SK-N-SH (cell line): ENCODE data around the gene OR10H2. TPM values are rescaled to one million over a fixed set of nuclear protein-coding genes. Genes with fewer than 3 reads are reported as not detected.

Experiments
- CTCF ChIA-PET: fragments of 300-600, 350-600 bp; formaldehyde crosslinking; extraction: SDS; loops from one replicate; lab custom pipeline; 2021; lab: Yijun Ruan, JAX
- POLR2A ChIA-PET: fragments of 350-600 bp; sonication (Branson Sonifier 250); formaldehyde crosslinking; extraction: SDS; loops from one replicate; lab custom pipeline; 2020; ENCODE audit warnings: antibody characterized with exemption, inconsistent platforms; lab: Yijun Ruan, JAX
- DNase-seq: peaks from one replicate; pipeline ENCODE4 v3.0.0; 2012
- H2AFZ ChIP-seq: fragments of 200-600 bp; sonication (generic); 2 replicates; pipeline ENCODE4 v1.8.1; 2016; ENCODE audit warnings: antibody characterized with exemption, mild to moderate bottlenecking, low read depth
- H3F3A ChIP-seq: fragments of 200-600 bp; sonication (generic); replicated peaks from 2 replicates; pipeline ENCODE3; 2016; ENCODE audit warnings: antibody characterized with exemption, mild to moderate bottlenecking; ENCODE audit not compliant: insufficient read depth
- H3K27ac ChIP-seq, 2 experiments: fragments of 200-500 bp in 1 of 2; fragments of 200-600 bp in 1 of 2; sonication (Bioruptor generic) in 1 of 2; sonication (generic), shearing (Covaris generic) in 1 of 2; 2 replicates each; pipeline versions ENCODE4 v1.5.1 to v1.6.1; 2014 to 2016; ENCODE audit warnings: low read depth in 2 of 2, inconsistent platforms in 1 of 2, low read length in 1 of 2, mild to moderate bottlenecking in 1 of 2, mixed read lengths in 1 of 2
- H3K27me3 ChIP-seq: fragments of 200-600 bp; sonication (generic), shearing (Covaris generic); 2 replicates; pipeline ENCODE4 v1.6.1; 2016; ENCODE audit warnings: mixed run types; ENCODE audit not compliant: insufficient read depth
- H3K36me3 ChIP-seq, 2 experiments: fragments of 200-500 bp in 1 of 2; fragments of 200-600 bp in 1 of 2; sonication (Bioruptor generic) in 1 of 2; sonication (generic) in 1 of 2; replicated peaks in 1 of 2; 2 replicates each; pipeline versions ENCODE3 to v1.5.1; 2014 to 2016; ENCODE audit warnings: low read length in 1 of 2, mild to moderate bottlenecking in 1 of 2; ENCODE audit not compliant: insufficient read depth in 2 of 2, control insufficient read depth in 1 of 2
- H3K4me1 ChIP-seq, 2 experiments: fragments of 200-500 bp in 1 of 2; fragments of 200-600 bp in 1 of 2; sonication (Bioruptor generic) in 1 of 2; sonication (generic), shearing (Covaris generic) in 1 of 2; 2 replicates each; pipeline versions ENCODE4 v1.5.1 to v1.6.1; 2014 to 2016; ENCODE audit warnings: low read depth in 1 of 2, low read length in 1 of 2, mixed run types in 1 of 2; ENCODE audit not compliant: insufficient read depth in 2 of 2, control insufficient read depth in 1 of 2
- H3K4me2 ChIP-seq: fragments of 200-600 bp; sonication (generic), shearing (Covaris generic); 2 replicates; pipeline ENCODE4 v1.6.1; 2017; ENCODE audit warnings: mixed run types
- H3K4me3 ChIP-seq, 2 experiments: fragments of 200-500 bp in 1 of 2; fragments of 200-600 bp in 1 of 2; sonication (Bioruptor generic) in 1 of 2; sonication (generic), shearing (Covaris generic) in 1 of 2; 2 replicates each; pipeline versions ENCODE4 v1.5.1 to v1.8.1; 2014 to 2016; ENCODE audit warnings: low read depth in 2 of 2, inconsistent platforms in 1 of 2, low read length in 1 of 2, mild to moderate bottlenecking in 1 of 2, mixed read lengths in 1 of 2, moderate library complexity in 1 of 2
- H3K79me2 ChIP-seq: fragments of 200-600 bp; sonication (generic); 2 replicates; pipeline ENCODE4 v1.8.1; 2017; ENCODE audit warnings: mild to moderate bottlenecking; ENCODE audit not compliant: insufficient read depth
- H3K9ac ChIP-seq: fragments of 200-600 bp; sonication (generic); 2 replicates; pipeline ENCODE4 v1.6.1; 2017; ENCODE audit warnings: mixed run types
- H3K9me2 ChIP-seq: fragments of 200-600 bp; sonication (generic); 2 replicates; pipeline ENCODE4 v1.6.1; 2017; ENCODE audit warnings: mixed run types
- H3K9me3 ChIP-seq: fragments of 200-600 bp; sonication (generic); 2 replicates; pipeline ENCODE4 v1.6.1; 2017; ENCODE audit warnings: mixed run types, mild to moderate bottlenecking, moderate library complexity
- H4K20me1 ChIP-seq: fragments of 200-600 bp; sonication (generic); 2 replicates; pipeline ENCODE4 v1.6.1; 2017; ENCODE audit warnings: mild to moderate bottlenecking, mixed run types; ENCODE audit not compliant: insufficient read depth
- CHD2 ChIP-seq: fragments of 150-350 bp; IDR thresholded peaks from 2 replicates; pipeline ENCODE4 v1.6.1; 2018; ENCODE audit warnings: low read length; ENCODE audit not compliant: partially characterized antibody
- ELF1 ChIP-seq: IDR thresholded peaks from 2 replicates; pipeline ENCODE4 v1.4.0; 2012
- EP300 ChIP-seq, 2 experiments: IDR thresholded peaks; 2 replicates each; pipeline versions ENCODE4 v1.4.0 to v1.6.1; 2012; ENCODE audit warnings: borderline replicate concordance in 1 of 2, low read depth in 1 of 2, low read length in 1 of 2
- EZH2phosphoT487 ChIP-seq: fragments of 200-600 bp; sonication (generic); IDR thresholded peaks from 2 replicates; pipeline ENCODE4 v1.6.1; 2017; ENCODE audit warnings: low read depth, mixed run types, mild to moderate bottlenecking, antibody characterized with exemption, moderate library complexity, borderline replicate concordance
- FOSL2 ChIP-seq: IDR thresholded peaks from 2 replicates; pipeline ENCODE4 v1.4.0; 2012; ENCODE audit warnings: low read depth, mild to moderate bottlenecking, moderate library complexity, borderline replicate concordance
- FOXM1 ChIP-seq: IDR thresholded peaks from 2 replicates; pipeline ENCODE4 v1.4.0; 2012; ENCODE audit warnings: low read depth, mild to moderate bottlenecking
- GATA2 ChIP-seq: sonication (generic); formaldehyde crosslinking; IDR thresholded peaks from 2 replicates; pipeline ENCODE4 v1.5.0; 2020; ENCODE audit warnings: mild to moderate bottlenecking, missing genetic modification reagents
- JUND ChIP-seq: IDR thresholded peaks from 2 replicates; pipeline ENCODE4 v1.4.0; 2012
- MEF2A ChIP-seq: IDR thresholded peaks from 2 replicates; pipeline ENCODE4 v1.4.0; 2012; ENCODE audit warnings: low read depth, borderline replicate concordance
- POLR2AphosphoS5 ChIP-seq: IDR thresholded peaks from 2 replicates; pipeline ENCODE4 v1.6.1; 2012; ENCODE audit warnings: low read depth, low read length
- RAD21 ChIP-seq: IDR thresholded peaks from 2 replicates; pipeline ENCODE4 v1.6.1; 2012; ENCODE audit warnings: mild to moderate bottlenecking, low read length
- RCOR1 ChIP-seq: fragments of 150-350 bp; IDR thresholded peaks from 2 replicates; pipeline ENCODE4 v1.6.1; 2017; ENCODE audit warnings: antibody characterized with exemption, low read length
- RFX5 ChIP-seq: IDR thresholded peaks from 2 replicates; pipeline ENCODE4 v1.6.1; 2012; ENCODE audit warnings: mild to moderate bottlenecking, improper control_type of control experiment, low read length
- SIN3A ChIP-seq: IDR thresholded peaks from 2 replicates; pipeline ENCODE4 v1.6.1; 2012; ENCODE audit warnings: low read depth, mild to moderate bottlenecking, low read length, moderate library complexity, borderline replicate concordance
- SMC3 ChIP-seq: IDR thresholded peaks from 2 replicates; pipeline ENCODE4 v1.6.1; 2012; ENCODE audit warnings: low read depth, low read length, improper control_type of control experiment
- TAF1 ChIP-seq: IDR thresholded peaks from 2 replicates; pipeline ENCODE4 v1.6.1; 2012; ENCODE audit warnings: low read depth, mild to moderate bottlenecking, low read length, moderate library complexity, borderline replicate concordance
- TCF12 ChIP-seq: IDR thresholded peaks from 2 replicates; pipeline ENCODE4 v1.4.0; 2012
- TEAD4 ChIP-seq: IDR thresholded peaks from 2 replicates; pipeline ENCODE4 v1.4.0; 2012; ENCODE audit warnings: mild to moderate bottlenecking, borderline replicate concordance; ENCODE audit not compliant: insufficient read depth
- YY1 ChIP-seq: IDR thresholded peaks from 2 replicates; pipeline ENCODE4 v1.4.0; 2012; ENCODE audit warnings: low read depth, mild to moderate bottlenecking
- WGBS: methylation state at CpG from one replicate; pipeline ENCODE4 v1.1.6; 2017; ENCODE audit warnings: low lambda C conversion rate; 5-methylcytosine and 5-hydroxymethylcytosine counted together
- polyA plus RNA-seq, 3 experiments: library from polyadenylated mRNA; depleted of rRNA; stranded (reverse); fragments of >200 nt; gene quantifications; 2 replicates each; pipeline ENCODE4 v1.2.3, GENCODE V29; 2012
- TF ChIP-seq, protein P1 (sequence below): IDR thresholded peaks from 2 replicates; pipeline ENCODE4; 2012
- TF ChIP-seq, protein P2 (sequence below): fragments of 150-350 bp; IDR thresholded peaks from 2 replicates; pipeline ENCODE4 v1.6.1; 2017; ENCODE audit warnings: antibody characterized with exemption, low read length, low read depth, borderline replicate concordance
- TF ChIP-seq, protein P3 (sequence below): fragments of 200-600 bp; sonication (generic); IDR thresholded peaks from 2 replicates; pipeline ENCODE4 v1.6.1; 2017; ENCODE audit warnings: antibody characterized with exemption, mild to moderate bottlenecking, moderate library complexity
- TF ChIP-seq, protein P4 (sequence below): IDR thresholded peaks from 2 replicates; pipeline ENCODE4 v1.4.0; 2012; ENCODE audit warnings: low read depth, borderline replicate concordance
- TF ChIP-seq, protein P5 (sequence below): IDR thresholded peaks from 2 replicates; pipeline ENCODE4 v1.4.0; 2012; ENCODE audit warnings: low read depth
- TF ChIP-seq, protein P6 (sequence below): fragments of 150-350 bp; IDR thresholded peaks from 2 replicates; pipeline ENCODE4 v1.6.1; 2016; ENCODE audit warnings: mild to moderate bottlenecking, low read depth, low read length

The OR10H2 gene
- polyA plus RNA-seq, 1 of the 3 experiments (the other 2 are of a cell fraction), result not detected

DNA sequence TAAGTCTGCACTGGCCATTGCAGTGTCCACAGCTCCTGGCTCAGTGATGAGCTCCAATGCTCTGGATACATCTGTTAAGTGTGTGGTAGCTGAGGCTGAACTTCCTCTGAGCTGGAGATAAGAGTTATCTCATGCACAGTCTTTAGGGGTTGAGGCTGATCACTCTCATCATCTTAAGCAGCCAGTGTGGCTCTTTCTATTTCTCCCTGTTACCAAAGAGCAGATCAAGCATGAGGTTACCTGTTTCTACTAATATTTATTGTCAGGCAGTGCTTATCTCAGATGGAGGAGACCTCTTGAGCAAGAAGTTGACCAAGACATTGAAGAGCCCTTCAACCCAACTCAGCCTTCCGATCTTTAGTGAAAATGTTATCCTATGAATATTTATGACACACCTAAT is 6.6 kb upstream of the OR10H2 start (continued):
- no peak for TF ChIP-seq TAF1
- no peak for TF ChIP-seq YY1
- no peak for TF ChIP-seq RFX5
- TF ChIP-seq MEF2A, result no peak
- no peak for TF ChIP-seq ELF1
- TF ChIP-seq, protein P1, sequence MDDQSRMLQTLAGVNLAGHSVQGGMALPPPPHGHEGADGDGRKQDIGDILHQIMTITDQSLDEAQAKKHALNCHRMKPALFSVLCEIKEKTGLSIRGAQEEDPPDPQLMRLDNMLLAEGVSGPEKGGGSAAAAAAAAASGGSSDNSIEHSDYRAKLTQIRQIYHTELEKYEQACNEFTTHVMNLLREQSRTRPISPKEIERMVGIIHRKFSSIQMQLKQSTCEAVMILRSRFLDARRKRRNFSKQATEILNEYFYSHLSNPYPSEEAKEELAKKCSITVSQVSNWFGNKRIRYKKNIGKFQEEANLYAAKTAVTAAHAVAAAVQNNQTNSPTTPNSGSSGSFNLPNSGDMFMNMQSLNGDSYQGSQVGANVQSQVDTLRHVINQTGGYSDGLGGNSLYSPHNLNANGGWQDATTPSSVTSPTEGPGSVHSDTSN, result no peak
- TF ChIP-seq RCOR1, result no peak
- no peak for TF ChIP-seq SMC3
- TF ChIP-seq SIN3A, result no peak
- TF ChIP-seq JUND, result no peak
- no peak for TF ChIP-seq RAD21
- no peak for TF ChIP-seq TEAD4

DNA sequence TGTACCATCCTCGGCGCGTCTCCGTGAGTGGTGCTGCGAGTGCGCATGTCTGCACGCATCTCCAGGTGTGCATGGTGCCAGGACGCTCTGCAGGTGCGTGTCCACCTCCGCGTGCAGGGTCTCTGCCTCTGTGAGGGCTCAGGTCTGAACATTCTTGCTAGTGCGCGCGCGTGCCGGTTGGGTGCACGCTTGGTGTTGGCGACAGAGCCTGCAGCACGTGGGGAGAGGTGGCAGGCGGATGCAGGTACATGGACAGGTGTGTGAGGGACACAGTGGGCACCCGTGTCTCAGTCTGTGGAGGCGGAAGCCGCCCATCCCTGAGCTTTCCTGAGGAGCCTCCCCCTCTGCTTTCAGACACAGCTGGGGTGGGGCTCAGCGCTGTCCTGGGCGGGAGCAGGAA is 4.9 kb upstream of the OR10H2 start:
- no peak for DNase-seq
- Histone ChIP-seq H3K9me3 (no peaks in the 10 kb centered on the region), H3F3A (no peaks in the 10 kb centered on the region), H3K27ac (no peak overlapping the region), H3K36me3 (no peaks in the 10 kb centered on the region), H3K4me3 (no peak overlapping the region), H3K27me3 (no peaks in the 10 kb centered on the region), H3K4me1 (no peaks in the 10 kb centered on the region), H3K79me2 (no peaks in the 10 kb centered on the region), H3K9me2 (no peaks in the 10 kb centered on the region), H2AFZ (no peak overlapping the region), H3K4me2 (no peak overlapping the region), H4K20me1 (no peaks in the 10 kb centered on the region), H3K9ac (no peak overlapping the region)
- TF ChIP-seq TCF12 (no peak), EP300 (IDR thresholded peaks at IDR 0.05; ENCODE audit: borderline replicate concordance in 1 of 2, low read depth in 1 of 2, low read length in 1 of 2) (no peak), FOXM1 (no peak), TAF1 (no peak), ELF1 (no peak), GATA2 (no peak), TEAD4 (no peak), RCOR1 (no peak), POLR2AphosphoS5 (no peak), EZH2phosphoT487 (no peak), SMC3 (no peak), CHD2 (no peak), FOSL2 (no peak)
- TF ChIP-seq, protein P2, sequence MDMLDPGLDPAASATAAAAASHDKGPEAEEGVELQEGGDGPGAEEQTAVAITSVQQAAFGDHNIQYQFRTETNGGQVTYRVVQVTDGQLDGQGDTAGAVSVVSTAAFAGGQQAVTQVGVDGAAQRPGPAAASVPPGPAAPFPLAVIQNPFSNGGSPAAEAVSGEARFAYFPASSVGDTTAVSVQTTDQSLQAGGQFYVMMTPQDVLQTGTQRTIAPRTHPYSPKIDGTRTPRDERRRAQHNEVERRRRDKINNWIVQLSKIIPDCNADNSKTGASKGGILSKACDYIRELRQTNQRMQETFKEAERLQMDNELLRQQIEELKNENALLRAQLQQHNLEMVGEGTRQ, result no peak
- TF ChIP-seq, protein P3, sequence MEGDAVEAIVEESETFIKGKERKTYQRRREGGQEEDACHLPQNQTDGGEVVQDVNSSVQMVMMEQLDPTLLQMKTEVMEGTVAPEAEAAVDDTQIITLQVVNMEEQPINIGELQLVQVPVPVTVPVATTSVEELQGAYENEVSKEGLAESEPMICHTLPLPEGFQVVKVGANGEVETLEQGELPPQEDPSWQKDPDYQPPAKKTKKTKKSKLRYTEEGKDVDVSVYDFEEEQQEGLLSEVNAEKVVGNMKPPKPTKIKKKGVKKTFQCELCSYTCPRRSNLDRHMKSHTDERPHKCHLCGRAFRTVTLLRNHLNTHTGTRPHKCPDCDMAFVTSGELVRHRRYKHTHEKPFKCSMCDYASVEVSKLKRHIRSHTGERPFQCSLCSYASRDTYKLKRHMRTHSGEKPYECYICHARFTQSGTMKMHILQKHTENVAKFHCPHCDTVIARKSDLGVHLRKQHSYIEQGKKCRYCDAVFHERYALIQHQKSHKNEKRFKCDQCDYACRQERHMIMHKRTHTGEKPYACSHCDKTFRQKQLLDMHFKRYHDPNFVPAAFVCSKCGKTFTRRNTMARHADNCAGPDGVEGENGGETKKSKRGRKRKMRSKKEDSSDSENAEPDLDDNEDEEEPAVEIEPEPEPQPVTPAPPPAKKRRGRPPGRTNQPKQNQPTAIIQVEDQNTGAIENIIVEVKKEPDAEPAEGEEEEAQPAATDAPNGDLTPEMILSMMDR, result no peak
- TF ChIP-seq, protein P4, sequence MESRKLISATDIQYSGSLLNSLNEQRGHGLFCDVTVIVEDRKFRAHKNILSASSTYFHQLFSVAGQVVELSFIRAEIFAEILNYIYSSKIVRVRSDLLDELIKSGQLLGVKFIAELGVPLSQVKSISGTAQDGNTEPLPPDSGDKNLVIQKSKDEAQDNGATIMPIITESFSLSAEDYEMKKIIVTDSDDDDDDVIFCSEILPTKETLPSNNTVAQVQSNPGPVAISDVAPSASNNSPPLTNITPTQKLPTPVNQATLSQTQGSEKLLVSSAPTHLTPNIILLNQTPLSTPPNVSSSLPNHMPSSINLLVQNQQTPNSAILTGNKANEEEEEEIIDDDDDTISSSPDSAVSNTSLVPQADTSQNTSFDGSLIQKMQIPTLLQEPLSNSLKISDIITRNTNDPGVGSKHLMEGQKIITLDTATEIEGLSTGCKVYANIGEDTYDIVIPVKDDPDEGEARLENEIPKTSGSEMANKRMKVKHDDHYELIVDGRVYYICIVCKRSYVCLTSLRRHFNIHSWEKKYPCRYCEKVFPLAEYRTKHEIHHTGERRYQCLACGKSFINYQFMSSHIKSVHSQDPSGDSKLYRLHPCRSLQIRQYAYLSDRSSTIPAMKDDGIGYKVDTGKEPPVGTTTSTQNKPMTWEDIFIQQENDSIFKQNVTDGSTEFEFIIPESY, result no peak
- TF ChIP-seq, protein P5, sequence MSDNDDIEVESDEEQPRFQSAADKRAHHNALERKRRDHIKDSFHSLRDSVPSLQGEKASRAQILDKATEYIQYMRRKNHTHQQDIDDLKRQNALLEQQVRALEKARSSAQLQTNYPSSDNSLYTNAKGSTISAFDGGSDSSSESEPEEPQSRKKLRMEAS, result no peak
- TF ChIP-seq, protein P6, sequence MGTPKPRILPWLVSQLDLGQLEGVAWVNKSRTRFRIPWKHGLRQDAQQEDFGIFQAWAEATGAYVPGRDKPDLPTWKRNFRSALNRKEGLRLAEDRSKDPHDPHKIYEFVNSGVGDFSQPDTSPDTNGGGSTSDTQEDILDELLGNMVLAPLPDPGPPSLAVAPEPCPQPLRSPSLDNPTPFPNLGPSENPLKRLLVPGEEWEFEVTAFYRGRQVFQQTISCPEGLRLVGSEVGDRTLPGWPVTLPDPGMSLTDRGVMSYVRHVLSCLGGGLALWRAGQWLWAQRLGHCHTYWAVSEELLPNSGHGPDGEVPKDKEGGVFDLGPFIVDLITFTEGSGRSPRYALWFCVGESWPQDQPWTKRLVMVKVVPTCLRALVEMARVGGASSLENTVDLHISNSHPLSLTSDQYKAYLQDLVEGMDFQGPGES, result no peak
- TF ChIP-seq, protein P1, result no peak
- 0% methylated on average over 13 of the region's 25 CpGs for WGBS
- CTCF ChIA-PET, result no interaction called here
- POLR2A ChIA-PET, result no interaction called here
